Liver (tissue), 9 donors: ENCODE results near the gene STAT5B. TPM values are rescaled to one million over a fixed set of nuclear protein-coding genes. Genes with fewer than 3 reads are reported as not detected.

Experiments used
- DNase-seq: peaks from one replicate; pipeline ENCODE4 v3.0.0-alpha.2; 2017; ENCODE audit warnings: low spot score
- H3K27ac ChIP-seq, 2 donors: one replicate each; pipeline ENCODE4 v1.7.0; 2013; ENCODE audit warnings: inconsistent platforms in 2 of 2, low read length in 2 of 2, control low read depth in 1 of 2, low read depth in 1 of 2, mild to moderate bottlenecking in 1 of 2
- H3K27me3 ChIP-seq, 4 donors: one replicate each; pipeline versions ENCODE4 v1.6.1 to v1.7.0; 2013; ENCODE audit warnings: low read length in 3 of 4, inconsistent platforms in 1 of 4, mild to moderate bottlenecking in 1 of 4, moderate library complexity in 1 of 4; ENCODE audit not compliant: control insufficient read depth in 4 of 4, insufficient read depth in 4 of 4
- H3K36me3 ChIP-seq, 4 donors: one replicate each; pipeline versions ENCODE4 v1.6.1 to v1.7.0; 2013; ENCODE audit warnings: low read length in 3 of 4, mild to moderate bottlenecking in 3 of 4, low read depth in 1 of 4, moderate library complexity in 1 of 4; ENCODE audit not compliant: control insufficient read depth in 4 of 4, insufficient read depth in 3 of 4
- H3K4me1 ChIP-seq, 4 donors: one replicate each; pipeline versions ENCODE4 v1.6.1 to v1.7.0; 2013; ENCODE audit warnings: low read length in 3 of 4, mild to moderate bottlenecking in 3 of 4, moderate library complexity in 1 of 4; ENCODE audit not compliant: control insufficient read depth in 4 of 4, insufficient read depth in 4 of 4
- H3K4me3 ChIP-seq, 3 donors: one replicate each; pipeline versions ENCODE4 v1.6.1 to v1.7.0; 2013; ENCODE audit warnings: low read length in 3 of 3, control low read depth in 1 of 3, low read depth in 1 of 3, mild to moderate bottlenecking in 1 of 3
- H3K9ac ChIP-seq, 2 donors: one replicate each; pipeline ENCODE4 v1.7.0; 2013; ENCODE audit warnings: low read length in 2 of 2, mild to moderate bottlenecking in 2 of 2, moderate library complexity in 2 of 2, control low read depth in 1 of 2, low read depth in 1 of 2
- H3K9me3 ChIP-seq, 4 donors: one replicate each; pipeline versions ENCODE4 v1.6.1 to v1.7.0; 2013; ENCODE audit warnings: low read length in 3 of 4; ENCODE audit not compliant: control insufficient read depth in 4 of 4
- EGR1 ChIP-seq, 2 donors: IDR thresholded peaks; 2 replicates each; pipeline ENCODE4 v1.6.1; 2016 to 2018; ENCODE audit warnings: antibody characterized with exemption in 2 of 2, low read depth in 2 of 2
- FOXA1 ChIP-seq: IDR thresholded peaks from 2 replicates; pipeline ENCODE4 v1.6.1; 2016; ENCODE audit warnings: antibody characterized with exemption
- GABPA ChIP-seq, 2 donors: IDR thresholded peaks in 1 of 2; conservative IDR thresholded peaks in 1 of 2; 2 replicates each; pipeline ENCODE4 v1.6.1; 2016; ENCODE audit warnings: antibody characterized with exemption in 2 of 2, mild to moderate bottlenecking in 1 of 2, moderate library complexity in 1 of 2
- HNF4A ChIP-seq, 2 donors: conservative IDR thresholded peaks; 2 replicates each; pipeline ENCODE4 v1.6.1; 2016; ENCODE audit warnings: antibody characterized with exemption in 2 of 2, mild to moderate bottlenecking in 2 of 2
- HNF4G ChIP-seq: IDR thresholded peaks from 2 replicates; pipeline ENCODE4 v1.6.1; 2016; ENCODE audit warnings: antibody characterized with exemption
- JUND ChIP-seq, 2 donors: IDR thresholded peaks; 2 replicates each; pipeline ENCODE4 v1.6.1; 2016; ENCODE audit warnings: antibody characterized with exemption in 2 of 2
- RAD21 ChIP-seq, 2 donors: IDR thresholded peaks; 2 replicates each; pipeline ENCODE4 v1.6.1; 2016; ENCODE audit warnings: antibody characterized with exemption in 2 of 2, mild to moderate bottlenecking in 2 of 2
- RXRA ChIP-seq, 2 donors: IDR thresholded peaks; 2 replicates each; pipeline ENCODE4 v1.6.1; 2017 to 2018; ENCODE audit warnings: antibody characterized with exemption in 2 of 2, mild to moderate bottlenecking in 1 of 2
- TAF1 ChIP-seq: conservative IDR thresholded peaks from 2 replicates; pipeline ENCODE4 v1.6.1; 2016; ENCODE audit warnings: antibody characterized with exemption, mild to moderate bottlenecking
- YY1 ChIP-seq: IDR thresholded peaks from 2 replicates; pipeline ENCODE4 v1.6.1; 2016; ENCODE audit warnings: antibody characterized with exemption, mild to moderate bottlenecking
- WGBS: extraction: QIAGEN DNeasy Blood & Tissue Kit; methylation state at CpG from one replicate; pipeline ENCODE4 v1.1.7; 2013; 5-methylcytosine and 5-hydroxymethylcytosine counted together
- polyA plus RNA-seq, 2 donors: library from polyadenylated mRNA; stranded (reverse) in 1 of 2; unstranded in 1 of 2; fragments of 200-250 nt in 1 of 2; fragments of >200 nt in 1 of 2; fragmentation: Nextera tagmentation in 1 of 2; extraction: Ambion mirVana in 1 of 2; gene quantifications; one replicate each; pipeline versions ENCODE4 v1.2.1 to v1.2.3, GENCODE V29; 2013 to 2015
- total RNA-seq, 2 donors: library from RNA; depleted of rRNA; stranded (reverse); fragments of >200 nt; gene quantifications; one replicate each; pipeline ENCODE4 v1.2.3, GENCODE V29; 2014
- TF ChIP-seq, protein P1 (sequence below): fragments of 150-350 bp; IDR thresholded peaks from 2 replicates; pipeline ENCODE4 v1.5.1; 2017; ENCODE audit warnings: improper control_type of control experiment, low read depth, low read length; ENCODE audit not compliant: missing input control
- TF ChIP-seq, protein P2 (sequence below): IDR thresholded peaks from 2 replicates; pipeline ENCODE4 v1.6.1; 2016; ENCODE audit warnings: antibody characterized with exemption
- TF ChIP-seq, protein P3 (sequence below): IDR thresholded peaks from 2 replicates; pipeline ENCODE4 v1.6.1; 2016; ENCODE audit warnings: antibody characterized with exemption
- TF ChIP-seq, protein P4 (sequence below): IDR thresholded peaks from 2 replicates; pipeline ENCODE4 v1.6.1; 2016; ENCODE audit warnings: antibody characterized with exemption
- donor health status: healthy.
- donor health status: healthy.
- donor health status: healthy.
- donor health status: healthy.
- donor health status: healthy.

Gene STAT5B
- total and polyA plus RNA-seq, 4 donors = 6.7 to 33.9 (median 21.6) TPM

DNA sequence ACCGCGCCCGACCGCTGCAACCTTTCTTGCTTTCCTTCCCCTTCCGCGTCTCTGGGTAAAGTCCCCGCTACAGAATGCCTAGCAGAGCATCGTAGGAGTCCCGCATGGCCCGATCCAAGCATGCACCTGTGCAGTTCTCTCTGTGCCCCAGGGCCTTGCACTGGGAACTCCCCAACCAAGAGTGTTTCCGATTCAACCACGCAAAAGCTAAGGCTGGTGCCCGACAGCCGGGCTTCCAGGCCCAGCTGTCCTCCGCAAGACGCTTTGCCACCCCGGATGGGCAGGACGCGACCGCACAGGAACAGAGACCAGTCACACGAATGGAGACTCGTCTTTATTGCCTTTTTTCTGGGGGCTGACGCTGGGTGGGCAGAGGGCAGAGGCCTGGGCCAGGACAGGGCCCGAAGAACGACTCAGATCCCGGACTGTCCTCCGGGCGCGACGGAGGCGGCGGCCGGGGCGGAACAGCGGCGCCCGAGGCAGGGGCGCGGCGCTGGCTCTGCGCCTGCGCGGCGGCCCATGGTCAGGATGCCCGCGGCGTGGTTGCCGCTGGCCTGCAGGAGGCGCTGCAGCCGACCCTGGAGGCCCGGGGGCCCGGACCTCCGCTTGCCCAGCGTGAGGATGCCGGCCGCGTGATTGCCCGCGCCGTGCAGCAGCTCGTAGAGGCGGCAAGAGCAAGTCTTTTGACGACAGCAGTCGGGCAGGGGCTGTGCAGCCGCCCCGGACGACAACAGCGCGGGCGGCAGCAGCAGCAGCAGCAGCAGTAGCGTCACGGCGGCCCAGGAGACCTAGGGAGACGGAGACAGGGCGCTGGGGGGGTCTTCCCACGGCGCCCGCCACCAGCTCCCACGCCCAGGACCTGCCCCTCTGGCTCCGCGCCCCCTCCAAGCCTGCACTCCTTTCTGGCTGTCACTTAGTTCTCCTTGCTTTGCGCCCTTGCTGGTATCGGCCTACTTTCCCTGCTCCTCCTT lies 92.2 kb downstream of the STAT5B start:
- Histone ChIP-seq H3K9me3 (no peaks in the 10 kb centered on the region), H3K4me1 (peaks cover 6 to 27% (median 17%) of the 10 kb centered on the region in 4 donors), H3K36me3 (no peaks in the 10 kb centered on the region), H3K9ac (peak overlapping the region in 1 of 2 donors; percentile 50), H3K4me3 (peak overlapping the region; percentile 4 to 56 (median 45)), H3K27ac (peak overlapping the region; percentile 3 to 72), H3K27me3 (peaks cover 0 to 3% (median 0%) of the 10 kb centered on the region in 4 donors)
- WGBS = 7% methylated on average over 83 of the region's 83 CpGs
- peak; percentile 83 for DNase-seq
- TF ChIP-seq HNF4G (no peak), GABPA (IDR thresholded peaks at IDR 0.05 in 1 of 2, conservative IDR thresholded peaks at IDR 0.05 in 1 of 2) (no peak), RAD21 (IDR thresholded peaks at IDR 0.05) (peak; percentile 46 to 67), JUND (IDR thresholded peaks at IDR 0.05) (no peak), FOXA1 (no peak), RXRA (IDR thresholded peaks at IDR 0.05) (no peak)
- TF ChIP-seq, protein P1, sequence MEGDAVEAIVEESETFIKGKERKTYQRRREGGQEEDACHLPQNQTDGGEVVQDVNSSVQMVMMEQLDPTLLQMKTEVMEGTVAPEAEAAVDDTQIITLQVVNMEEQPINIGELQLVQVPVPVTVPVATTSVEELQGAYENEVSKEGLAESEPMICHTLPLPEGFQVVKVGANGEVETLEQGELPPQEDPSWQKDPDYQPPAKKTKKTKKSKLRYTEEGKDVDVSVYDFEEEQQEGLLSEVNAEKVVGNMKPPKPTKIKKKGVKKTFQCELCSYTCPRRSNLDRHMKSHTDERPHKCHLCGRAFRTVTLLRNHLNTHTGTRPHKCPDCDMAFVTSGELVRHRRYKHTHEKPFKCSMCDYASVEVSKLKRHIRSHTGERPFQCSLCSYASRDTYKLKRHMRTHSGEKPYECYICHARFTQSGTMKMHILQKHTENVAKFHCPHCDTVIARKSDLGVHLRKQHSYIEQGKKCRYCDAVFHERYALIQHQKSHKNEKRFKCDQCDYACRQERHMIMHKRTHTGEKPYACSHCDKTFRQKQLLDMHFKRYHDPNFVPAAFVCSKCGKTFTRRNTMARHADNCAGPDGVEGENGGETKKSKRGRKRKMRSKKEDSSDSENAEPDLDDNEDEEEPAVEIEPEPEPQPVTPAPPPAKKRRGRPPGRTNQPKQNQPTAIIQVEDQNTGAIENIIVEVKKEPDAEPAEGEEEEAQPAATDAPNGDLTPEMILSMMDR = peak; percentile 66
- TF ChIP-seq, protein P2, sequence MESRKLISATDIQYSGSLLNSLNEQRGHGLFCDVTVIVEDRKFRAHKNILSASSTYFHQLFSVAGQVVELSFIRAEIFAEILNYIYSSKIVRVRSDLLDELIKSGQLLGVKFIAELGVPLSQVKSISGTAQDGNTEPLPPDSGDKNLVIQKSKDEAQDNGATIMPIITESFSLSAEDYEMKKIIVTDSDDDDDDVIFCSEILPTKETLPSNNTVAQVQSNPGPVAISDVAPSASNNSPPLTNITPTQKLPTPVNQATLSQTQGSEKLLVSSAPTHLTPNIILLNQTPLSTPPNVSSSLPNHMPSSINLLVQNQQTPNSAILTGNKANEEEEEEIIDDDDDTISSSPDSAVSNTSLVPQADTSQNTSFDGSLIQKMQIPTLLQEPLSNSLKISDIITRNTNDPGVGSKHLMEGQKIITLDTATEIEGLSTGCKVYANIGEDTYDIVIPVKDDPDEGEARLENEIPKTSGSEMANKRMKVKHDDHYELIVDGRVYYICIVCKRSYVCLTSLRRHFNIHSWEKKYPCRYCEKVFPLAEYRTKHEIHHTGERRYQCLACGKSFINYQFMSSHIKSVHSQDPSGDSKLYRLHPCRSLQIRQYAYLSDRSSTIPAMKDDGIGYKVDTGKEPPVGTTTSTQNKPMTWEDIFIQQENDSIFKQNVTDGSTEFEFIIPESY = no peak

DNA sequence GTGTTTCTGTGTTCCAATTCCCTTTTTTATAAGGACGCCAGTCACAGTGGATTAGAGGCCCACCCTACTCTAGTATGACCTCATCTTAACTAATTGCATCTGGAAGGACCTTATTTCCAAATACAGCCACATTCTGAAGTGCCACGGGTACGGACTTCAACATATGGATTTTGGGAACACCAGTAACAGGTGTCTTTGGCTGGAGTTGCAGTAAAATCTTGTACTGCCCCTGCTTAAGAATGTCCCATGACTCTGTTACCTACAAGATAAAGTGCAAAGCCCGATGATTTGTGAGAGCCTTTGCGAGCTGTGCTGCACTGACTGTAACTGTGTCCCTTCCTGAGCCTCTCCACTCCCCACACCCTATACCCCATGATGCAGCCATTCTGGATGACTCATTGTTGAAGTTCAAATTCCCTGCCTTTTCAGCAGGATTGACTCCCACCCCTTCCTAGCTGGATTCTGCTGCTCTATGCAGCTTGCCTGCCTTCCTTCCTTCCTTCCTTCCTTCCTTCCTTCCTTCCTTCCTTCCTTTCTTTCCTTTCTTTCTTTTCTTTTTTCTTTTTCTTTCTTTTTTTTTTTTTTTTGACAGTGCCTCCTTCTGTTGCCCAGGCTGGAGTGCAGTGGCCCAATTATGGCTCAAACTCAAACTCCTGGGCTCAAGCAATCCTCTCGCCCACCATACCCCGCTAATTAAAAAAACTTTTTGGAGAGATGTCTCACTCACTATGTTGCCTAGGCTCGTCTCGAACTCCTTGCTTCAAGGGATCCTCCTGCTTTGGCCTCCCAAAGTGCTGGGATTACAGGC lies 93.1 kb downstream of the STAT5B start:
- TF ChIP-seq, protein P3, sequence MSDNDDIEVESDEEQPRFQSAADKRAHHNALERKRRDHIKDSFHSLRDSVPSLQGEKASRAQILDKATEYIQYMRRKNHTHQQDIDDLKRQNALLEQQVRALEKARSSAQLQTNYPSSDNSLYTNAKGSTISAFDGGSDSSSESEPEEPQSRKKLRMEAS = no peak
- Histone ChIP-seq H3K9ac (peak overlapping the region in 1 of 2 donors; percentile 50), H3K36me3 (no peaks in the 10 kb centered on the region), H3K4me1 (peaks cover 6 to 31% (median 17%) of the 10 kb centered on the region in 4 donors), H3K4me3 (peak overlapping the region; percentile 4 to 56 (median 45)), H3K27ac (no peak overlapping the region), H3K9me3 (no peaks in the 10 kb centered on the region), H3K27me3 (peaks cover 0 to 3% (median 0%) of the 10 kb centered on the region in 4 donors)
- DNase-seq = no peak
- 74% methylated on average over 9 of the region's 9 CpGs for WGBS

DNA sequence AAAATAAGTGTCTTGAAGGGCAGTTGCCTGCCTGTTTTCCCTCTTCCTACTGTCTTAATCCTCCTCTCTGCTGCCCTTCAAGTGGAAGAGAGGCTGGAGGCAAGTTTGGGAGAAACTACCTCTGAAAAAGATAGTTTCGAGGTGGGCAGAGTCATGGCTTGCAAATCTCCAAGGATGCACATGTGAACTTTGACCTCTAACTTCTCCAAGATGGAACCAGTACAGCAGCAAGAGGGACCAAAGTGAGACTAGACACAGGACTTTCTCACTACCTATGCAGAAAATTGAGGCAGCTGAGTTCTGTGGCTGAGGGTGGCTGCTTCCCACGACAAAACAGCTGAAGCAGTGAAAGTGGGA lies 94.4 kb downstream of the STAT5B start:
- no peak overlapping the region for H3K27ac ChIP-seq
- no peak for DNase-seq
- H3K9ac ChIP-seq = no peak overlapping the region
- H3K27me3 ChIP-seq = peaks cover 0 to 3% (median 0%) of the 10 kb centered on the region in 4 donors
- H3K4me3 ChIP-seq = no peak overlapping the region
- no peaks in the 10 kb centered on the region for H3K9me3 ChIP-seq
- peaks cover 6 to 31% (median 17%) of the 10 kb centered on the region in 4 donors for H3K4me1 ChIP-seq
- 89% methylated on average over 2 of the region's 2 CpGs for WGBS
- no peaks in the 10 kb centered on the region for H3K36me3 ChIP-seq
- TF ChIP-seq, protein P4, sequence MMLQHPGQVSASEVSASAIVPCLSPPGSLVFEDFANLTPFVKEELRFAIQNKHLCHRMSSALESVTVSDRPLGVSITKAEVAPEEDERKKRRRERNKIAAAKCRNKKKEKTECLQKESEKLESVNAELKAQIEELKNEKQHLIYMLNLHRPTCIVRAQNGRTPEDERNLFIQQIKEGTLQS = no peak
- TF ChIP-seq TAF1 = no peak
- TF ChIP-seq YY1 = no peak
- TF ChIP-seq HNF4A (conservative IDR thresholded peaks at IDR 0.05) = no peak
- no peak for TF ChIP-seq JUND (IDR thresholded peaks at IDR 0.05)
- no peak for TF ChIP-seq GABPA (IDR thresholded peaks at IDR 0.05 in 1 of 2, conservative IDR thresholded peaks at IDR 0.05 in 1 of 2)
- TF ChIP-seq, protein P1 = no peak
- no peak for TF ChIP-seq RXRA (IDR thresholded peaks at IDR 0.05)
- no peak for TF ChIP-seq EGR1 (IDR thresholded peaks at IDR 0.05; ENCODE audit: low read depth in 2 of 2)
